Measurements from ENCODE around the gene KIRREL3.

KIRREL3 gene

DNA sequence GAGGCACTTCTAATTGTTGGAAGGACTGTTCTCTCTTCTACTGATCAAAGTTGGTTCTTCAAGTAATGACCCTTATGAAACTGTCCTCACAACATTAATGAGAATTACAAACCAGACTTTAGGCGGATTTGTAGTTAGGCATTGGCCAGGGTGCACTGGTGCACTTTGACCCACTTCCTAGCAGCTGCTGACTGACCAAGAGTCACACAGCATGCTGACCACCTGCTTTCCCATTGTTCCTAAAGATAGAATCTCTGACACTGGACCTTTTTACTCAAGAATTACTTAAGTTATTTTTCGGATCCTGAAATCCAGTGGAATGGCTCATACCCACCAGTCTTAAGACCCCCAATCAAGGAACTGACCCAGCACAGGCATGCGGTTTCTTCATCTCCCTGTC, 381.1 kb downstream of the KIRREL3 start:
- no peak for DNase-seq

DNA sequence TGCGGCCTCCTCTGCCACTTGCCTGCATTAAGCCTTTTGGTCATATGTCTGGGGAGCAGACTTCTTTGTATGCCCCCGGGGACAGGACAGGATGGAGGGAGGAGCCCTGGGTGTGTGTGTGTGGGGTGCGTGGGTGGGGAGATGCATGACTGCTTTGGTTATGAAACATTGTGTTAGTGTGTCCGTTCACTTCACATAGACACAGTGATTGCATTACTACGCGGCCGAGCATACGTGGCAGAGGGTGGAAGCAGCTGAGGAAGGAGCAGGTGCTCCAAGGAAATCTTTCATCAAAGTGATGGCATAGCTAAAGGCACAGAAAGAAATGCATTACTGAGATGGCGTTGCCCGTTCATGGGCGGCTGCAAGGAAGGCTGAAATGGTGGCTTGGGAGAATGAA, 384.7 kb downstream of the KIRREL3 start:
- DNase-seq = no peak

GRCh38 chr11:126613272-126613671, 387.3 kb downstream of the KIRREL3 start:
- no peak for DNase-seq

- DNase-seq = no peak
Observed at GRCh38 chr11:126612671-126613070, 387.9 kb downstream of the KIRREL3 start.

GRCh38 chr11:126611438-126611837, 389.1 kb downstream of the KIRREL3 start:
- DNase-seq = no peak

GRCh38 chr11:126608658-126609057, 391.9 kb downstream of the KIRREL3 start:
- no peak for DNase-seq

DNA sequence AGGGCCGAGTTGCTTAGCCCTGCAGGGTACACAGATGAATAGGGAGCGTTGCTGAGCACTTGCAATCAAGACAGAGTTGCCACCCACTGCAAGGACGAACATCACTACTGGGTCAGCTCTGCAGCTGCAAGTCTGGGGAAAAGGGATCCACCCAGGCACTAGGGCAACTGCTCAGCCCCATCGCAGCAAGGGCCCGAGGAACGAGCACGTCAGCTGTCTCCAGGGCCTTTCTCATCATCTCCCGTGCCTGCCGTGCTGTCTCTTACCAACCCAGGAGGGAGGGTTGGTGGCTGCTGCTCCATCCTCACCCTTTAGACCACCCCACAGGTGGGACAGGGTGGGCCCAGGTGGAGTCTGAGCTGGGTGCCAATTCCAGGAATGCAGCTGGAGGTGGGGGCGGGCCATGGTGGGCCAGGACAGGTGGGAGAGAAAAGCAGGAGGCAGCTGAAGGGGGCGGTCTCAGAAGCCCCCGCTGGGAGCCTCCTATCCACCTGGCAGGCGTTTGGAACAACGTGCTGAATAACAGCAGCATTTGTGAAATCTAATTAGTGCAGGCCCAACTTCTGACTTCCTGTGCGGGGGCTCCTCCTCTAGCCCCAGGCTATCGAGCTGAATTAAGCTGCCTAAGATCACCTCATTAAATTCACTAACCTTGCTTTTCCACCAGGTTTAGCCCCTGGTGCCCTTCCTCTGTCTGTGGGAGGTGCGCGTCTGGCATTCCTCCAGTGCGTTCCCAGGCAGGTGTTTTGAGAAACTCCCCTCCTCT, 392.6 kb downstream of the KIRREL3 start:
- DNase-seq = no peak

DNA sequence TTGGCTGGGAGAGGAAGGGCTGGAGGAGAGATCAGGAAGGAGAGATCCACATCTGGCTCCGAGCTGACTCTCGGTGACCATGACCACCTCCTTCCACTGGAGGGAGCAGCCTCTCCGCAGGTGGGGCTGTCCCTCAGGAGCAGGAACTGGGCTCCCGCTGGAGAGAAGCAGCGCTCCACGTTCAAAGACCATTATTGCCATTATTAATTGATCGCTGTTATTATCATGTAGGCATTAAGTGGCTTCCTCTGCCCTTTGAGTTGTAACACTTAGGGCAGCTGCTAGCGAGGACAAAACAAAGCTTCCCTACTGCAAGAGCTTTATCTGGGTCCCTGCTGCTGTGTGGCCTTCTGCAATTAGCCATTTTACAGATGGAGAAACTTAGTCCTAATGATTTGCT, 393.2 kb downstream of the KIRREL3 start:
- peak; percentile 8 for DNase-seq

- no peak for DNase-seq
Observed at GRCh38 chr11:126606484-126606883, 394.1 kb downstream of the KIRREL3 start.

DNA sequence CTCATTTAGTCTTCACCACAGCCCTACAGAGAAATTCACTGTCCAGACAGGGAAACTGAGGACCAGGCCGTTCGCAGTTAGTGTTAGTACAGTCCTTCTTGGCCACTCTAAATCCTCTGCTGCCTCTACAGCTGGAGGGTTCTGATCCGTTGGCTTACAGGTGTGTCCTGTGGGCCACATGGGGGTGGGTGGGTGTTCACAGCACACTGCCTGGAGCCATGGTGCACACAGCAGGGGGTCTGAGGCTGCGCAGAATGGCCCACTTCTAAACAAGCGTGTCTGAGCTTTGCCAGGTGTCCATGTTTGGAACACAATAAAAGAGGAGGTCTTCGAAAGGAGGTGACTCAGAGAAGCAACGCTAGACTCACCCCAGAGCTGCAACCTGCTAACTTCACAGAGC, 396.1 kb downstream of the KIRREL3 start:
- DNase-seq = no peak

DNA sequence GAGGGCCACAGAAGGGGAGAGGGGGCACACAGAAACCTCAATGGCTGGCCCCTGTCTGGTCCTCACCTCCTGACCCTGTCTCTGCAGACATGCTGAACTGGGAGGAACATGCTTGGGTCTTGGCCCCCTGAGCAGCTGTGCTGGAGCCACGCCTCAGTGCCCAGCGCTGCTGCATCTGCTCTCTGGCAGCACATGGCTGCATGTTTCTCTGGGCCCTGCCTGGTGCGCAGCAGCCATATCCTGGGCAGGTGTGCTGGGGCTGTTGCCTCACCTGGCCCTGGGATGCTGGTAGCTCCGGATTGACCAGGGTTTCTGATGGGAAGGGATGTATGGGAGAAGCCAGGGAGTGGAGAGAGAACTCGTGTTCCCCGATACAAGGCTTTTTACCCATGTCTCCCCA, 397.1 kb downstream of the KIRREL3 start:
- no peak for DNase-seq

DNA sequence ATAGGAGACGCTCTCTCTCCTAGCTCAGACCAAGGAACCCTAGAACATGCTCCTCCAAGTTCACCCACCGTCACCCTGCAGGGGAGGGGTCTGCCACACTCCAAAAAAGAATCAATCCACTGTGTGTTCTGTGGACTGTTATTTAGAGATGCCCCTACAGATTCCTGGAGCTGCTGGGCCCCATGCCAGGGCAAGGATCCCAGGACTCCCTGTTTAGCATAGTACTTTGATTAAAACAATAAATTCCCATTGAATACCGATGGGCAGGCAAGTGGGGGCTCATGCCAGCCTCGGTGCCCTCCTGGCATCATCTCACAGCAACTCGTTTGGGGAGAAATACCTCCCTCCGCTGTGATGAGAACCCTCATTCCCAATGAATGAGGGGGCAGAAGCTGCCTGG, 397.6 kb downstream of the KIRREL3 start:
- DNase-seq = no peak

DNA sequence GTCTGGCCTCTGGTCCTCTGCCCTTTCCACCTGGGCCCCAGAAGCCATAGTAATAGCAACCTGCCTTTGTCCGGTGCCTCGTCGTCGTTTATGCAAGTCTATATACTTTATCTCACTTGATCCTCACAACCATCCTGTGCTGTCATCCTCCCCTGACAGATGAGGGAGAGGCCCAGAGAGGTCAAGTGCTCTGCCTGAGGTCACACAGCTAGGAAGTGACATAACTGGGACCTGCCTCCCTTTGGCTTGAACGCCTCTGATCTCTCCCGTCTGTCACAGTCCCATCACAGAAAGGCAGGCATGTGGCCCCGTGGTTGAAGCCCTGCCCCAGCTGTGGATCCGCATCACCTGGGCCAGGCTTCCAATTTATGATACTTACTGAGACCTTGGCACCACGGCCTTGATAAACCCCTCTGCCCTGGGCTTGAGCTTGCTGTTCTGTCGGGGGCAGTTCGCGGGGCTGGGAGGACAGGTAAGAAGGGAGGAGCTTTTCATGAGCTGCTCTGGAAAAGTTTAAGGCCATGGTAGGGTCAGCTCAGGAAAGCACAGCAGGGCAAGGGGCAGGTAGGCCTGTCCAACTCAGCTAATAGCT, 398.1 kb downstream of the KIRREL3 start:
- no peak for DNase-seq

- no peak for DNase-seq
Observed at GRCh38 chr11:126601550-126602215, 398.9 kb downstream of the KIRREL3 start.

- no peak for DNase-seq
Observed at GRCh38 chr11:126601136-126601535, 399.4 kb downstream of the KIRREL3 start.

GRCh38 chr11:126599217-126599897, 401.2 kb downstream of the KIRREL3 start:
- DNase-seq = no peak

DNA sequence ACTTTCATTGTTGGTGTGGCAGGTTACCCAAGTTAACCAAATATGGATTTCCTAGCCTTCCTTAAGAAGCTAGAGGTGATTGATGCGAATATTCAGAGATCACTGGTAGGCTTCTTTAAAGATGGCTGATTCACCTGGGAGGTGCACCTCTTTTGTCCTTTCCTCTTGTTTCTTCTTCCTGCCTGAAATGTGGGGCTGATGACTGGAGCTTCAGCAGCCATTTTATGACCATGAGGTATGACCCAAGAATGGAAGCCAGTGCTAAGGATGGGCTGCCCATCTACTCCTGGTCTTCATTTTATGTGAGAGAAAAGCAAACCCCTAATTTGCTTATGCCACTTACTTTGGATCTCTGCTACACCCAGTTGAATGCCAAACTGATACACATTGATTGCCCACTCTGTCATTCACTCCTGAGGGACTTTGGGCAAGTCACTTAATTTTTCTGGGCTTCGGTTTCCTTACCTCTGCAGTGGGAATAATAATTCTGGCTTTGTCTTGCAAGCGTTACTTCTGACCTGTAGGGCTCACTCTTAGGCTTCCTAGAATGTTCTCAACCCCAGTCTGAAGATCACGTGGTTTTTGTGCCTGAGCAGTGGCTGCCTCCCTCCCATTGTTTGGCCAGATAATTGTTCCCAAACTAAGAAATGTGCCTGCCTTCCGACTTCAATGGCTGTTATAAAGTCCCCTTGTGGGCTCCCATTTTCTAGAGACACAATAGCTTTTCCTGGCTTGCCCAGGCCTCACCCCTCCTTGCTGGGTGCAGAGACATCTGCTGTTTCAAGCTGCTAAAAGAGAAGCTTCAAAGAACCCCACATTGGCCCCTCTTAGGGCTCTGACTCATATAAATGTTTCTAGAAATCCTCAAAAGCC, 402.0 kb downstream of the KIRREL3 start:
- DNase-seq = no peak

DNA sequence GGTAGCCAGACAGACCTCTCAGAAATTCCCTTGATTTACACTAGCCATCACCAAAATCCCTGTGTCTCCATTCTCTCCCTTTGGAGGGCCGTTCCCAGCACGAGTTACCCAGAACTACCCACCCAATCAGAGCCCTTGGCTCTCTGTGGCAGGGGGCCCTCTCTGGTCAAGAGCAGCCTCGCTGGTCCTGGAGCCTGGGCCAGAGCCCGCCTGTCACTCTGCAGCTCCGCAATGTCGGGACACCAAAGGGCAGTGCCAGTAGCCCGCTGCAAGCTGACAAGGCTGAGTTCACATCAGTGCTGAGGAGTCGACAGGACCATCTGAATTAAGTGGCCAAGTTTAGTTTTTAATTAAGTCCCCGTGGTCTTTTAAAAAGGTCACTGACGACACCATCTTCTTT, 403.5 kb downstream of the KIRREL3 start:
- DNase-seq = no peak

DNA sequence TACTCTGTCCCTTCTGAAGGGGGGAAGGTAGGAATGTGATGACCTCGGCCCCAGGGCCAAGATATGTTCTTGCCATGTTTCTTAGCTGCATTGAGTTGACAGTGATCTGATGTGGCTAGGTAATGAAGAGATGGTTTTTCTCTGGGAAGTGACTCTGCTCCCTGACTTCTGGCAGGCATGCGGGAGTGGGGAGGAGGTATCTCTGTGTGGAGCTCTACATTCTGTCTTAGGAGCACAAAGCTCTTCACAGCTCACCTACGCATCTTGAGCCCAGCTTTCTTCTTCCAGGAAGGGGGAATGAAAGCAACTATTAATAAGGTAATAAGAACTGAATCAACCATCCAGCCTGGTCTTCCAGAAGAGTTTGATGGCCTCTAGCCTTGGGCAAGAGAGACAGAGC, 404.1 kb downstream of the KIRREL3 start:
- no peak for DNase-seq

GRCh38 chr11:126595560-126595959, 405.0 kb downstream of the KIRREL3 start:
- DNase-seq = no peak

DNA sequence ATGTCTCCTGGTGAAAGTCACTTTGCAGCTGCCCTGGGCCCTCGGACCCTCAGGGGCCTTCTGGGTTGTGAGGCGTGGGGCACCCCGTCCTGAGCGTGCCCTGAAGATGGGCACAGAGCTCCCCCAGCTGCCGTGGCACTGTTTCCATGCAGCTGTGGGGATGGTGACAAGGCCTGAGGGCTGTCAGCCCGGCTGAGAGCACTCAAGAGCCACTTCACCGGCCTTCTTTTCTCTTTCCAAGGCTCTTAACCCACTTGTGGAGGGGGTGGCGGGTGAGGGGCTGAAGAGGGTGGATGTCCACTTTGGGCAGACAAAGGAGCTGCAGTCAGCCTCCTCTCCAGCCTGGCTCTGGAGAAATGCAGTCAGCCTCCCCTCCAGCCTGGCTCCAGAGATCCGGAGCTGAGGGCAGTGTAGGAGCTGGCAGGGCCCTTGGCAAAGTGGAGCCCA, 405.6 kb downstream of the KIRREL3 start:
- DNase-seq = no peak

Data from GOT3 (cell line).